GM18520 (cell line): ENCODE measurements around the gene ZBTB20.

Source experiments
- ATAC-seq: cut with Tn5 transposase; IDR thresholded peaks from one replicate; pipeline ENCODE4 v1.9.1; 2021; ENCODE audit not compliant: unreplicated experiment

ZBTB20 gene

GRCh38 chr3:114318295-114318694 lies 828.8 kb downstream of the ZBTB20 start:
- ATAC-seq: no peak

GRCh38 chr3:114314282-114314681 lies 832.8 kb downstream of the ZBTB20 start:
- ATAC-seq: no peak

- ATAC-seq: no peak
These were observed 833.7 kb downstream of the ZBTB20 start for GRCh38 chr3:114313426-114313825.

GRCh38 chr3:114310695-114311094 lies 836.4 kb downstream of the ZBTB20 start:
- no peak for ATAC-seq

- ATAC-seq: peak; percentile 45
These were observed 838.3 kb downstream of the ZBTB20 start for GRCh38 chr3:114308830-114309229.

- ATAC-seq: no peak
These were observed 838.7 kb downstream of the ZBTB20 start for GRCh38 chr3:114308377-114308776.

GRCh38 chr3:114307832-114308231 lies 839.3 kb downstream of the ZBTB20 start:
- no peak for ATAC-seq

- ATAC-seq: peak; percentile 36
These were observed 839.8 kb downstream of the ZBTB20 start for GRCh38 chr3:114307222-114307830.

GRCh38 chr3:114299941-114300624 lies 847.0 kb downstream of the ZBTB20 start:
- ATAC-seq: no peak

GRCh38 chr3:114299421-114299820 lies 847.7 kb downstream of the ZBTB20 start:
- ATAC-seq: no peak

GRCh38 chr3:114295946-114296345 lies 851.1 kb downstream of the ZBTB20 start:
- no peak for ATAC-seq

GRCh38 chr3:114294940-114295480 lies 852.1 kb downstream of the ZBTB20 start:
- ATAC-seq: no peak

GRCh38 chr3:114293838-114294535 lies 853.1 kb downstream of the ZBTB20 start, which contains the start of gene TIGIT:
TIGIT (plus strand) TSS chr3:114294028; CDS start chr3:114294062, 34 bp downstream.
- no peak for ATAC-seq

GRCh38 chr3:114290911-114291901 lies 855.9 kb downstream of the ZBTB20 start:
- peak; percentile 90 for ATAC-seq

GRCh38 chr3:114286266-114286665 lies 860.8 kb downstream of the ZBTB20 start:
- ATAC-seq: no peak

GRCh38 chr3:114285648-114286230 lies 861.3 kb downstream of the ZBTB20 start:
- no peak for ATAC-seq

GRCh38 chr3:114284644-114285043 lies 862.4 kb downstream of the ZBTB20 start:
- ATAC-seq: no peak
